ENCODE data around the gene GPC5.

The GPC5 gene

GRCh38 chr13:92590503-92590908, 1192.1 kb downstream of the GPC5 start:
- Histone ChIP-seq H3K27ac (no peak overlapping the region), H4K20me1 (ENCODE audit: insufficient read depth) (no peaks in the 10 kb centered on the region), H3K9ac (no peak overlapping the region), H2AFZ (ENCODE audit: low read depth) (no peak overlapping the region), H3K36me3 (ENCODE audit: insufficient read depth) (no peaks in the 10 kb centered on the region), H3K4me3 (IDR thresholded peaks at IDR 0.05; ENCODE audit: insufficient read depth, low read depth, low read length) (no peak overlapping the region), H3K4me2 (no peak overlapping the region), H3K79me2 (ENCODE audit: insufficient read depth, low read depth) (no peaks in the 10 kb centered on the region), H3K27me3 (ENCODE audit: insufficient read depth, low read depth) (no peaks in the 10 kb centered on the region), H3K4me1 (ENCODE audit: low read depth, poor library complexity, severe bottlenecking) (no peaks in the 10 kb centered on the region)
- no peak for TF ChIP-seq CTCF (conservative IDR thresholded peaks at IDR 0.05; ENCODE audit: low read depth, low read length)

- TF ChIP-seq CTCF (conservative IDR thresholded peaks at IDR 0.05; ENCODE audit: low read depth, low read length): no peak
- H4K20me1 ChIP-seq (ENCODE audit: insufficient read depth): no peaks in the 10 kb centered on the region
- no peak overlapping the region for H3K4me3 ChIP-seq (IDR thresholded peaks at IDR 0.05; ENCODE audit: insufficient read depth, low read depth, low read length)
- H2AFZ ChIP-seq (ENCODE audit: low read depth): no peak overlapping the region
- no peaks in the 10 kb centered on the region for H3K79me2 ChIP-seq (ENCODE audit: insufficient read depth, low read depth)
- no peaks in the 10 kb centered on the region for H3K4me1 ChIP-seq (ENCODE audit: low read depth, poor library complexity, severe bottlenecking)
- H3K27ac ChIP-seq: no peak overlapping the region
- no peak overlapping the region for H3K4me2 ChIP-seq
- H3K36me3 ChIP-seq (ENCODE audit: insufficient read depth): no peaks in the 10 kb centered on the region
- no peak overlapping the region for H3K9ac ChIP-seq
- no peaks in the 10 kb centered on the region for H3K27me3 ChIP-seq (ENCODE audit: insufficient read depth, low read depth)
Observed at GRCh38 chr13:92591117-92591516, 1192.7 kb downstream of the GPC5 start.

GRCh38 chr13:92592757-92593156, 1194.3 kb downstream of the GPC5 start:
- no peaks in the 10 kb centered on the region for H4K20me1 ChIP-seq (ENCODE audit: insufficient read depth)
- no peak overlapping the region for H2AFZ ChIP-seq (ENCODE audit: low read depth)
- no peaks in the 10 kb centered on the region for H3K4me1 ChIP-seq (ENCODE audit: low read depth, poor library complexity, severe bottlenecking)
- H3K79me2 ChIP-seq (ENCODE audit: insufficient read depth, low read depth): no peaks in the 10 kb centered on the region
- H3K36me3 ChIP-seq (ENCODE audit: insufficient read depth): no peaks in the 10 kb centered on the region
- no peak overlapping the region for H3K4me2 ChIP-seq
- no peak for TF ChIP-seq CTCF (conservative IDR thresholded peaks at IDR 0.05; ENCODE audit: low read depth, low read length)
- no peak overlapping the region for H3K9ac ChIP-seq
- H3K4me3 ChIP-seq (IDR thresholded peaks at IDR 0.05; ENCODE audit: insufficient read depth, low read depth, low read length): no peak overlapping the region
- no peaks in the 10 kb centered on the region for H3K27me3 ChIP-seq (ENCODE audit: insufficient read depth, low read depth)
- no peak overlapping the region for H3K27ac ChIP-seq

GRCh38 chr13:92602560-92602959, 1204.1 kb downstream of the GPC5 start:
- no peak for TF ChIP-seq CTCF (conservative IDR thresholded peaks at IDR 0.05; ENCODE audit: low read depth, low read length)

More at GRCh38 chr13:92602560-92602959, 1204.1 kb downstream of the GPC5 start:
- Histone ChIP-seq H3K36me3 (ENCODE audit: insufficient read depth) (no peaks in the 10 kb centered on the region), H4K20me1 (ENCODE audit: insufficient read depth) (no peaks in the 10 kb centered on the region), H3K27me3 (ENCODE audit: insufficient read depth, low read depth) (no peaks in the 10 kb centered on the region), H3K9ac (no peak overlapping the region), H3K4me1 (ENCODE audit: low read depth, poor library complexity, severe bottlenecking) (no peaks in the 10 kb centered on the region), H3K4me3 (IDR thresholded peaks at IDR 0.05; ENCODE audit: insufficient read depth, low read depth, low read length) (no peak overlapping the region), H3K79me2 (ENCODE audit: insufficient read depth, low read depth) (no peaks in the 10 kb centered on the region), H2AFZ (ENCODE audit: low read depth) (no peak overlapping the region), H3K4me2 (no peak overlapping the region), H3K27ac (no peak overlapping the region)
